ENCODE measurements around the gene E2F2.

- no peak for TF ChIP-seq TAF1 (IDR thresholded peaks at IDR 0.05; ENCODE audit: borderline replicate concordance, low read depth, low read length)
- TF ChIP-seq EZH2phosphoT487 (IDR thresholded peaks at IDR 0.05; ENCODE audit: borderline replicate concordance, low read depth), result no peak
Observed at GRCh38 chr1:23517581-23517980, 13.5 kb downstream of the E2F2 start.

Measured in SK-N-SH (cell line).